SK-N-SH (cell line): ENCODE measurements around the gene POFUT2.

Experiments
- CTCF ChIP-seq: fragments of 200-600 bp; sonication (generic); IDR thresholded peaks from 2 replicates; pipeline ENCODE4 v1.6.1; 2017; ENCODE audit warnings: antibody characterized with exemption, mild to moderate bottlenecking, moderate library complexity
- ELF1 ChIP-seq: IDR thresholded peaks from 2 replicates; pipeline ENCODE4 v1.4.0; 2012
- EZH2phosphoT487 ChIP-seq: fragments of 200-600 bp; sonication (generic); IDR thresholded peaks from 2 replicates; pipeline ENCODE4 v1.6.1; 2017; ENCODE audit warnings: low read depth, mixed run types, mild to moderate bottlenecking, antibody characterized with exemption, moderate library complexity, borderline replicate concordance
- FOXJ3 ChIP-seq: sonication (generic); formaldehyde crosslinking; IDR thresholded peaks from 2 replicates; pipeline ENCODE4 v1.5.1; 2020; ENCODE audit warnings: mild to moderate bottlenecking, missing genetic modification reagents
- NRF1 ChIP-seq: IDR thresholded peaks from 2 replicates; pipeline ENCODE4 v1.6.1; 2012; ENCODE audit warnings: low read depth, mild to moderate bottlenecking, low read length
- RFX5 ChIP-seq: IDR thresholded peaks from 2 replicates; pipeline ENCODE4 v1.6.1; 2012; ENCODE audit warnings: mild to moderate bottlenecking, improper control_type of control experiment, low read length
- YY1 ChIP-seq: IDR thresholded peaks from 2 replicates; pipeline ENCODE4 v1.4.0; 2012; ENCODE audit warnings: low read depth, mild to moderate bottlenecking

- TF ChIP-seq YY1 (no peak), CTCF (no peak), RFX5 (no peak), NRF1 (no peak), ELF1 (no peak), EZH2phosphoT487 (no peak), FOXJ3 (no peak)
These were observed 5.6 kb upstream of the POFUT2 start for GRCh38 chr21:45293220-45293725.
